Measurements from ENCODE around the gene ALLC.

DNA sequence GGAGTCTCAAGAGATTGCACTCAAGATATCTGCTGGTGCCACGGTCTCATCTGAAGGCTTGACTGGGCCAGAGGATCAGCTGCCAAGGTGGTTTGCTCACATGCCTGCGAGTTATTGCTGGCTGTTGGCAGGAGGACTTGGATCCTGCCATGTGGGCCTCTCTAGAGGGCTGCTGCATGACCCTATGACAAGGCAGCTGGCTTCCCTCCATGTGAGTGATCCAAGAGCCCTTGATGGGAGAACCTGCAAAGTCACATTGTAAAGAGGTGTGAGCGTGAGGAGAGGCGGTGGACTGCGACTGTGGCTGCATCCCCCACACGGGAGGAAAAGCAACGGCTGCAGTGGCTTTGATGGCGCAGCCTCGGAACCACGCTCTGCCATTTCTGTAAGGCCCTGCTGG is 4.0 kb upstream of the ALLC start:
- TF ChIP-seq, protein P1, sequence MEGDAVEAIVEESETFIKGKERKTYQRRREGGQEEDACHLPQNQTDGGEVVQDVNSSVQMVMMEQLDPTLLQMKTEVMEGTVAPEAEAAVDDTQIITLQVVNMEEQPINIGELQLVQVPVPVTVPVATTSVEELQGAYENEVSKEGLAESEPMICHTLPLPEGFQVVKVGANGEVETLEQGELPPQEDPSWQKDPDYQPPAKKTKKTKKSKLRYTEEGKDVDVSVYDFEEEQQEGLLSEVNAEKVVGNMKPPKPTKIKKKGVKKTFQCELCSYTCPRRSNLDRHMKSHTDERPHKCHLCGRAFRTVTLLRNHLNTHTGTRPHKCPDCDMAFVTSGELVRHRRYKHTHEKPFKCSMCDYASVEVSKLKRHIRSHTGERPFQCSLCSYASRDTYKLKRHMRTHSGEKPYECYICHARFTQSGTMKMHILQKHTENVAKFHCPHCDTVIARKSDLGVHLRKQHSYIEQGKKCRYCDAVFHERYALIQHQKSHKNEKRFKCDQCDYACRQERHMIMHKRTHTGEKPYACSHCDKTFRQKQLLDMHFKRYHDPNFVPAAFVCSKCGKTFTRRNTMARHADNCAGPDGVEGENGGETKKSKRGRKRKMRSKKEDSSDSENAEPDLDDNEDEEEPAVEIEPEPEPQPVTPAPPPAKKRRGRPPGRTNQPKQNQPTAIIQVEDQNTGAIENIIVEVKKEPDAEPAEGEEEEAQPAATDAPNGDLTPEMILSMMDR (IDR thresholded peaks at IDR 0.05): no peak
- no peak for TF ChIP-seq POLR2A (IDR thresholded peaks at IDR 0.05)
